IMR-90 (cell line): ENCODE data around the gene ACAD11. TPM values are rescaled to one million over a fixed set of nuclear protein-coding genes. Genes with fewer than 3 reads are reported as not detected.

Source experiments
- ATAC-seq: fragments of 200-7000 bp; cut with Tn5 transposase; 2 replicates; pipeline ENCODE4 v1.9.1; 2020; ENCODE audit warnings: low read depth, mild to moderate bottlenecking, moderate library complexity
- BruUV-seq: library from RNA; stranded (reverse); fragments of 400-500 nt; replicated peaks from 2 replicates; lab custom pipeline; 2021; lab: Mats Ljungman, UMichigan
- CTCF ChIA-PET: fragments of 300-600 bp; formaldehyde crosslinking; extraction: SDS; loops from one replicate; lab custom pipeline; 2021; ENCODE audit warnings: antibody characterized with exemption; lab: Yijun Ruan, JAX
- POLR2A ChIA-PET: fragments of 300-600 bp; sonication (Branson Sonifier 250); formaldehyde crosslinking; loops from one replicate; lab custom pipeline; 2022; ENCODE audit warnings: antibody characterized with exemption; ENCODE audit not compliant: unreplicated experiment; lab: Charles Lee
- DNase-seq: peaks from one replicate; pipeline ENCODE4 v3.0.0; 2013
- H2AFZ ChIP-seq: replicated peaks from 2 replicates; pipeline ENCODE3; 2013; ENCODE audit warnings: low read length, mild to moderate bottlenecking; ENCODE audit not compliant: poor library complexity
- H2AK5ac ChIP-seq: 2 replicates; pipeline ENCODE4 v1.6.1; 2013; ENCODE audit warnings: low read depth, low read length, inconsistent platforms
- H2AK9ac ChIP-seq: replicated peaks from 2 replicates; pipeline ENCODE3; 2013; ENCODE audit warnings: mild to moderate bottlenecking, low read depth, low read length, moderate library complexity; ENCODE audit not compliant: poor library complexity
- H2BK120ac ChIP-seq: 2 replicates; pipeline ENCODE4 v1.6.1; 2013; ENCODE audit warnings: low read depth, low read length, inconsistent platforms
- H2BK15ac ChIP-seq: 3 replicates; pipeline ENCODE4 v1.6.1; 2013; ENCODE audit warnings: low read depth, low read length, inconsistent platforms
- H2BK20ac ChIP-seq: 2 replicates; pipeline ENCODE4 v1.6.1; 2013; ENCODE audit warnings: low read depth, mild to moderate bottlenecking, inconsistent platforms, low read length, moderate library complexity
- H2BK5ac ChIP-seq: 2 replicates; pipeline ENCODE4 v1.6.1; 2013; ENCODE audit warnings: mild to moderate bottlenecking, low read depth, low read length, inconsistent platforms; ENCODE audit not compliant: poor library complexity, severe bottlenecking
- H3K14ac ChIP-seq: replicated peaks from 2 replicates; pipeline ENCODE4 v1.6.1; 2013; ENCODE audit warnings: low read depth, low read length, inconsistent platforms
- H3K18ac ChIP-seq: 2 replicates; pipeline ENCODE4 v1.6.1; 2013; ENCODE audit warnings: low read depth, low read length, control low read depth
- H3K23ac ChIP-seq: 2 replicates; pipeline ENCODE4 v1.6.1; 2013; ENCODE audit warnings: low read depth, low read length, inconsistent platforms
- H3K27ac ChIP-seq: 2 replicates; pipeline ENCODE4 v1.5.1; 2013; ENCODE audit warnings: mild to moderate bottlenecking, control low read depth, low read length; ENCODE audit not compliant: insufficient read depth
- H3K27me3 ChIP-seq: 2 replicates; pipeline ENCODE4 v1.6.1; 2013; ENCODE audit warnings: low read length; ENCODE audit not compliant: control insufficient read depth, insufficient read depth
- H3K36me3 ChIP-seq: 2 replicates; pipeline ENCODE4 v1.6.1; 2013; ENCODE audit warnings: low read length, mixed read lengths; ENCODE audit not compliant: control insufficient read depth, insufficient read depth
- H3K4ac ChIP-seq: 2 replicates; pipeline ENCODE4 v1.6.1; 2013; ENCODE audit warnings: low read depth, low read length, inconsistent platforms
- H3K4me1 ChIP-seq: 2 replicates; pipeline ENCODE4 v1.6.1; 2013; ENCODE audit warnings: low read length, mixed read lengths; ENCODE audit not compliant: control insufficient read depth, insufficient read depth
- H3K4me2 ChIP-seq: 2 replicates; pipeline ENCODE4 v1.6.1; 2013; ENCODE audit warnings: low read depth, mild to moderate bottlenecking, control low read depth, low read length, moderate library complexity
- H3K4me3 ChIP-seq: 2 replicates; pipeline ENCODE4 v1.5.1; 2013; ENCODE audit warnings: low read depth, mild to moderate bottlenecking, control low read depth, low read length, moderate library complexity; ENCODE audit not compliant: insufficient read depth
- H3K56ac ChIP-seq: 2 replicates; pipeline ENCODE4 v1.6.1; 2013; ENCODE audit warnings: low read length, inconsistent platforms; ENCODE audit not compliant: insufficient read depth; ENCODE audit errors: extremely low read depth
- H3K79me1 ChIP-seq, 2 experiments: 2 replicates each; pipeline ENCODE4 v1.6.1; 2013; ENCODE audit warnings: low read length in 2 of 2, inconsistent platforms in 1 of 2, low read depth in 1 of 2
- H3K9ac ChIP-seq: 2 replicates; pipeline ENCODE4 v1.6.1; 2013; ENCODE audit warnings: low read depth, low read length, control low read depth
- H3K9me1 ChIP-seq: 2 replicates; pipeline ENCODE4 v1.6.1; 2013; ENCODE audit warnings: low read length, inconsistent platforms; ENCODE audit not compliant: insufficient read depth
- H3K9me3 ChIP-seq: 2 replicates; pipeline ENCODE4 v1.6.1; 2013; ENCODE audit warnings: low read length; ENCODE audit not compliant: control insufficient read depth, insufficient read depth
- H4K20me1 ChIP-seq: 2 replicates; pipeline ENCODE4 v1.6.1; 2013; ENCODE audit warnings: low read length, inconsistent platforms; ENCODE audit not compliant: insufficient read depth
- H4K5ac ChIP-seq: 2 replicates; pipeline ENCODE4 v1.6.1; 2013; ENCODE audit warnings: mild to moderate bottlenecking, low read depth, low read length, control low read depth
- H4K8ac ChIP-seq, 2 experiments: 2 replicates each; pipeline ENCODE4 v1.6.1; 2013; ENCODE audit warnings: low read depth in 2 of 2, low read length in 2 of 2, control low read depth in 1 of 2, inconsistent platforms in 1 of 2
- H4K91ac ChIP-seq: 2 replicates; pipeline ENCODE4 v1.6.1; 2013; ENCODE audit warnings: low read depth, low read length, inconsistent platforms; ENCODE audit not compliant: insufficient read depth
- BHLHE40 ChIP-seq: fragments of 150-350 bp; IDR thresholded peaks from 2 replicates; pipeline ENCODE4 v1.6.1; 2016; ENCODE audit warnings: mild to moderate bottlenecking, low read depth, low read length
- CEBPB ChIP-seq: IDR thresholded peaks from 2 replicates; pipeline ENCODE4 v1.6.1; 2012; ENCODE audit warnings: low read depth, low read length, improper control_type of control experiment
- CHD1 ChIP-seq: IDR thresholded peaks from 2 replicates; pipeline ENCODE4 v1.6.1; 2012; ENCODE audit warnings: low read depth, low read length, improper control_type of control experiment
- CTCF ChIP-seq: conservative IDR thresholded peaks from 2 replicates; pipeline ENCODE4 v1.5.1; 2012; ENCODE audit warnings: mild to moderate bottlenecking, low read depth, low read length, improper control_type of control experiment
- FOS ChIP-seq: fragments of 150-350 bp; IDR thresholded peaks from 2 replicates; pipeline ENCODE4 v1.6.1; 2016; ENCODE audit warnings: low read depth, low read length
- MAZ ChIP-seq: IDR thresholded peaks from 2 replicates; pipeline ENCODE4 v1.6.1; 2012; ENCODE audit warnings: low read depth, mild to moderate bottlenecking, low read length, improper control_type of control experiment, moderate library complexity, borderline replicate concordance
- MXI1 ChIP-seq: IDR thresholded peaks from 2 replicates; pipeline ENCODE4 v1.6.1; 2012; ENCODE audit warnings: low read depth, mild to moderate bottlenecking, low read length, moderate library complexity, borderline replicate concordance
- NFE2L2 ChIP-seq: fragments of 150-350 bp; IDR thresholded peaks from 2 replicates; pipeline ENCODE4 v1.6.1; 2016; ENCODE audit warnings: low read depth, mild to moderate bottlenecking, low read length
- POLR2A ChIP-seq: IDR thresholded peaks from 2 replicates; pipeline ENCODE4 v1.6.1; 2012; ENCODE audit warnings: mild to moderate bottlenecking, low read depth, low read length
- RAD21 ChIP-seq: IDR thresholded peaks from 2 replicates; pipeline ENCODE4 v1.6.1; 2012; ENCODE audit warnings: low read length, improper control_type of control experiment
- RCOR1 ChIP-seq: IDR thresholded peaks from 2 replicates; pipeline ENCODE4 v1.6.1; 2012; ENCODE audit warnings: mild to moderate bottlenecking, low read length, improper control_type of control experiment; ENCODE audit not compliant: insufficient replicate concordance
- RFX5 ChIP-seq: IDR thresholded peaks from 2 replicates; pipeline ENCODE4 v1.8.0; 2012; ENCODE audit warnings: low read depth, mild to moderate bottlenecking, low read length, moderate library complexity
- SMC3 ChIP-seq: fragments of 150-350 bp; IDR thresholded peaks from 2 replicates; pipeline ENCODE4 v1.6.1; 2016; ENCODE audit warnings: low read depth, mild to moderate bottlenecking, antibody characterized with exemption, low read length, moderate library complexity
- USF2 ChIP-seq: fragments of 150-350 bp; IDR thresholded peaks from 2 replicates; pipeline ENCODE4 v1.6.1; 2017; ENCODE audit warnings: mild to moderate bottlenecking, antibody characterized with exemption, low read length, low read depth
- WGBS, 2 experiments: methylation state at CpG; one replicate each; pipeline versions ENCODE4 v1.1.5 to v1.1.7; 2013; ENCODE audit warnings: missing lambda C conversion rate in 2 of 2; ENCODE audit not compliant: insufficient read length in 1 of 2; ENCODE audit errors: extremely low coverage in 2 of 2; 5-methylcytosine and 5-hydroxymethylcytosine counted together
- dilution Hi-C: fragments of 300-500 bp; cut with HindIII; formaldehyde crosslinking; loops from one replicate; pipeline ENCODE4 v1.14.3; 2018; ENCODE audit warnings: low sequenced_read_pairs; ENCODE audit not compliant: unreplicated experiment
- in situ Hi-C: fragments of 300-500 bp; cut with MboI; formaldehyde crosslinking; loops from 3 replicates; pipeline ENCODE4 v1.14.3; 2019; ENCODE audit warnings: low sequenced_read_pairs, inconsistent platforms, mixed read lengths
- intact Hi-C: fragments of 100-400 bp; cut with micrococcal nuclease; formaldehyde crosslinking; loops from 2 replicates; pipeline ENCODE4 v1.10.0; 2022
- polyA plus RNA-seq, 3 experiments: library from polyadenylated mRNA; depleted of rRNA; stranded (reverse); fragments of >200 nt; gene quantifications; 2 replicates each; pipeline ENCODE4 v1.2.3, GENCODE V29; 2012; ENCODE audit warnings: low replicate concordance in 1 of 3
- total RNA-seq: library from RNA; depleted of rRNA; stranded (reverse); fragments of >200 nt; gene quantifications from 2 replicates; pipeline ENCODE4 v1.2.3, GENCODE V29; 2012
- TF ChIP-seq, protein P1 (sequence below): fragments of 150-350 bp; IDR thresholded peaks from 2 replicates; pipeline ENCODE4 v1.6.1; 2016; ENCODE audit warnings: low read depth, mild to moderate bottlenecking, low read length, moderate library complexity, borderline replicate concordance

ACAD11 gene
- total and polyA plus RNA-seq, 2 of the 4 experiments (the other 2 are of a cell fraction), result 16.0 to 18.8 TPM

GRCh38 chr3:132530624-132531023 lies 129.0 kb downstream of the ACAD11 start:
- H3K9me3 ChIP-seq, result no peaks in the 10 kb centered on the region
- DNase-seq (no peak), ATAC-seq (no peak)
- no peak overlapping the region for H4K8ac ChIP-seq
- H2BK20ac ChIP-seq, result no peak overlapping the region
- H4K91ac ChIP-seq, result no peak overlapping the region
- in situ Hi-C loops, result no loop called here
- peaks cover 30% of the 10 kb centered on the region for H3K36me3 ChIP-seq
- POLR2A ChIA-PET, result no interaction called here
- no peak overlapping the region for H3K4me3 ChIP-seq
- peaks cover 6 to 8% of the 10 kb centered on the region in 2 experiments; a peak in 3 of 4 replicates for H3K79me1 ChIP-seq
- no peak overlapping the region for H3K4me2 ChIP-seq
- no peak overlapping the region for H3K14ac ChIP-seq
- no peaks in the 10 kb centered on the region; the same call in 1 of the 2 replicates for H3K4me1 ChIP-seq
- no peak overlapping the region for H3K18ac ChIP-seq
- WGBS, 2 experiments, result 57% methylated on average over 1 of the region's 3 CpGs; no CpG with 5 or more reads in 1 of the 2 experiments
- H3K9ac ChIP-seq, result no peak overlapping the region
- no TSS peak for BruUV-seq
- TF ChIP-seq RFX5, result no peak
- no peak for TF ChIP-seq FOS
- no peak for TF ChIP-seq MAZ
- TF ChIP-seq CTCF, result no peak
- TF ChIP-seq SMC3, result no peak
- no peak for TF ChIP-seq CEBPB
- TF ChIP-seq, protein P1, sequence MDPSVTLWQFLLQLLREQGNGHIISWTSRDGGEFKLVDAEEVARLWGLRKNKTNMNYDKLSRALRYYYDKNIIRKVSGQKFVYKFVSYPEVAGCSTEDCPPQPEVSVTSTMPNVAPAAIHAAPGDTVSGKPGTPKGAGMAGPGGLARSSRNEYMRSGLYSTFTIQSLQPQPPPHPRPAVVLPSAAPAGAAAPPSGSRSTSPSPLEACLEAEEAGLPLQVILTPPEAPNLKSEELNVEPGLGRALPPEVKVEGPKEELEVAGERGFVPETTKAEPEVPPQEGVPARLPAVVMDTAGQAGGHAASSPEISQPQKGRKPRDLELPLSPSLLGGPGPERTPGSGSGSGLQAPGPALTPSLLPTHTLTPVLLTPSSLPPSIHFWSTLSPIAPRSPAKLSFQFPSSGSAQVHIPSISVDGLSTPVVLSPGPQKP, result no peak
- no peak for TF ChIP-seq CHD1
- TF ChIP-seq POLR2A, result no peak
- TF ChIP-seq RCOR1, result no peak
- TF ChIP-seq RAD21, result no peak
- no peak for TF ChIP-seq USF2
- TF ChIP-seq NFE2L2, result no peak
- TF ChIP-seq MXI1, result no peak
- no peak for TF ChIP-seq BHLHE40
- H3K4ac ChIP-seq, result no peak overlapping the region
- H3K27ac ChIP-seq, result no peak overlapping the region
- intact Hi-C loops, result no loop called here
- H4K5ac ChIP-seq, result no peak overlapping the region
- H3K56ac ChIP-seq, result no peak overlapping the region
- no peaks in the 10 kb centered on the region for H4K20me1 ChIP-seq
- H3K23ac ChIP-seq, result no peak overlapping the region
- CTCF ChIA-PET, result no interaction called here
- H2BK15ac ChIP-seq, result no peak overlapping the region
- no peak overlapping the region for H2BK5ac ChIP-seq
- H2AFZ ChIP-seq, result no peak overlapping the region
- H2AK5ac ChIP-seq, result no peak overlapping the region
- no peak overlapping the region for H2BK120ac ChIP-seq
- H3K27me3 ChIP-seq, result no peaks in the 10 kb centered on the region
- no peaks in the 10 kb centered on the region for H3K9me1 ChIP-seq
- dilution Hi-C loops, result loop anchor here (25.0 kb wide), 1 partner anchor 107 kb away; no protein-coding TSS in a partner anchor
- no peak overlapping the region for H2AK9ac ChIP-seq
